GM06990 (cell line): ENCODE results near the gene MAPK4.

Source experiments
- DNase-seq: peaks from one replicate; pipeline ENCODE4 v3.0.0-alpha.2; 2011; ENCODE audit not compliant: insufficient read length; ENCODE audit errors: extremely low read depth
- H3K27me3 ChIP-seq: replicated peaks from 2 replicates; pipeline ENCODE4 v1.6.0; 2011; ENCODE audit warnings: low read length; ENCODE audit not compliant: control insufficient read depth, insufficient read depth
- H3K36me3 ChIP-seq: 2 replicates; pipeline ENCODE4 v1.5.1; 2011; ENCODE audit warnings: low read length; ENCODE audit not compliant: control insufficient read depth, insufficient read depth
- H3K4me3 ChIP-seq: replicated peaks from 2 replicates; pipeline ENCODE4 v1.5.1; 2011; ENCODE audit warnings: low read depth, mild to moderate bottlenecking, control low read depth, low read length
- CTCF ChIP-seq: IDR thresholded peaks from 2 replicates; pipeline ENCODE4 v1.5.1; 2011; ENCODE audit warnings: low read length, control low read depth, mild to moderate bottlenecking, inconsistent platforms; ENCODE audit not compliant: insufficient read depth, poor library complexity, severe bottlenecking

Gene MAPK4

DNA sequence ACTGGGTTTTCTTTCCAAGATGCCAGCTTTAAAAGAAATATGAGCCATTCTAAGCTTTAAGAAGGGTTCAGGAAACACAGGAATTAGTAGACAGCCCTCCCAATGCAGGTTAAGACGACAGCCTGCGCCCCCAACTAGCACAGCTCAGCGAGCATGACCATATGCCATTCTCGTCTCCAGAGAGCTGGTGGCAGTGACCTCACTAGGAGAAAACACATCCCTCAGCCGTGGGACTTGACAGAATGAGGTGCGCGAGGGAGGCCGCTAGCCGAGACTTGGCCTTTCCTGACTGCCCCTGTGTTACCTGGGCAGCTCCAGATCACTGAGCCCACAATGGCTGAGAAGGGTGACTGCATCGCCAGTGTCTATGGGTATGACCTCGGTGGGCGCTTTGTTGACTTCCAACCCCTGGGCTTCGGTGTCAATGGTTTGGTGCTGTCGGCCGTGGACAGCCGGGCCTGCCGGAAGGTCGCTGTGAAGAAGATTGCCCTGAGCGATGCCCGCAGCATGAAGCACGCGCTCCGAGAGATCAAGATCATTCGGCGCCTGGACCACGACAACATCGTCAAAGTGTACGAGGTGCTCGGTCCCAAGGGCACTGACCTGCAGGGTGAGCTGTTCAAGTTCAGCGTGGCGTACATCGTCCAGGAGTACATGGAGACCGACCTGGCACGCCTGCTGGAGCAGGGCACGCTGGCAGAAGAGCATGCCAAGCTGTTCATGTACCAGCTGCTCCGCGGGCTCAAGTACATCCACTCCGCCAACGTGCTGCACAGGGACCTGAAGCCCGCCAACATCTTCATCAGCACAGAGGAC lies 103.9 kb downstream of the MAPK4 start:
- Histone ChIP-seq H3K4me3 (no peak overlapping the region), H3K27me3 (no peaks in the 10 kb centered on the region; the same call in none of the 2 replicates), H3K36me3 (no peaks in the 10 kb centered on the region)
- no peak for TF ChIP-seq CTCF
- DNase-seq, result no peak

DNA sequence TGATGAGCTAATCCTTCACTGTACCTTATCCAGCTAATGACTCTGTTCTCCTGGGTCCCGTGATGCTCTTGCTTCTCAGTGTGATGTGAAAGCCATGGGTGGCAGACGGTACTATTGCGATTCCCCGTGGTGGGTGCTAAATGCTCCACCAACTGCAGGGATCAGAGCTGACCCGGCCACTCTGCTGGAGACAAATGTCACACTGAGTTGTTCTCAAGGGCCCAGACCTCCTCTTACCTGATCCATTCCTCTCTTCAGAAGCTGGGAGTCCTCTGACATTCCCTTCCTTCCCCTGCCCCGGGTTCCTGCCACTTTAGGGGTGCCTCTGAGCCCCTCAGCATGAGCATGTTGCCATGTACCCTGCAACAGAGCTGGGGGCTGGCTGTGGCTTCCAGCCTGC lies 105.1 kb downstream of the MAPK4 start:
- no peaks in the 10 kb centered on the region; the same call in none of the 2 replicates for H3K27me3 ChIP-seq
- DNase-seq, result no peak
- no peak overlapping the region for H3K4me3 ChIP-seq
- no peaks in the 10 kb centered on the region for H3K36me3 ChIP-seq
- TF ChIP-seq CTCF, result no peak

- Histone ChIP-seq H3K4me3 (no peak overlapping the region), H3K27me3 (no peaks in the 10 kb centered on the region; the same call in none of the 2 replicates), H3K36me3 (no peaks in the 10 kb centered on the region)
- no peak for TF ChIP-seq CTCF
- DNase-seq, result no peak
Observed at GRCh38 chr18:50665519-50665918, 105.6 kb downstream of the MAPK4 start.

DNA sequence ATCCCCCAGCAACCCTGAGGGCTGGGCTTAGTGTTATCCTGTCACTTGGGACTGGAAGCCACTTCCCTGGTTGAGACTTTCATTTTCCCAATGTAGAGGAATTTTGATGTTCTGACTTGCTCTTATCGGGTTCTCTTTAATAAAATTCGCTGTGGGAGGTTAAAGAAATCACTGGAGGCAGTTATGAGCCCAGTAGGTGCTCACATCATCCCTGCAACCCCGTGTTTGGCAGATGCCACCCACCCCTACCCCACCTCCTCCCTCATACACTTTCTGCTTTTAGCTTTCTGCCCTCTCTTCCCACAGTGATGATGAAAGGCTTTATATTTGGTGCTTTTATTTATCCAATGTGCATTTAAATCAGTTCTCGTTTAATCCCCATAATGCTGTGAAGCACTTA lies 106.6 kb downstream of the MAPK4 start:
- DNase-seq, result no peak
- Histone ChIP-seq H3K4me3 (no peak overlapping the region), H3K36me3 (no peaks in the 10 kb centered on the region), H3K27me3 (no peaks in the 10 kb centered on the region; the same call in none of the 2 replicates)
- TF ChIP-seq CTCF, result no peak

DNA sequence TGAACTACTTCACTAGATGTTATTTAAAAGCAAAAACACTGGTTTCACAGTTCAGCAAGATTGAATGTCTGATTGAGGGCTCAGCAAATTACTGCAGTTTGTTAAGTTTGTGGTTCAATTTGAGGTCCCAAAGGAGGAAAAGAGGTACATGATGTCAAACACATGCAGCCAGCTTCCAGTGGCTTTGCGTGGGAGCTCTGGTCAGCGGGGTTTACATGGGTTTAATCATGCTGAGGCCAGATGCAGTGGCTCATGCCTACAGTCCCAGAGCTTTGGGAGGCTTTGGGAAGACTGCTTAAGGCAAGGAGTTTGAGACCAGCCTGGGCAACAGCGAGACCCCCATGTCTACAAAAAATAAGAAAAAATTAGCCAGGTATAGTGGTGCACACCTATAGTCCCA lies 111.5 kb downstream of the MAPK4 start:
- Histone ChIP-seq H3K27me3 (no peaks in the 10 kb centered on the region; the same call in 1 of the 2 replicates), H3K4me3 (no peak overlapping the region), H3K36me3 (no peaks in the 10 kb centered on the region)
- no peak for DNase-seq
- TF ChIP-seq CTCF, result no peak
